ENCODE data around the gene GAS2L2. TPM values are rescaled to one million over a fixed set of nuclear protein-coding genes. Genes with fewer than 3 reads are reported as not detected.

Gene GAS2L2
- total RNA-seq, 4 donors from 2014 or later = not detected

DNA sequence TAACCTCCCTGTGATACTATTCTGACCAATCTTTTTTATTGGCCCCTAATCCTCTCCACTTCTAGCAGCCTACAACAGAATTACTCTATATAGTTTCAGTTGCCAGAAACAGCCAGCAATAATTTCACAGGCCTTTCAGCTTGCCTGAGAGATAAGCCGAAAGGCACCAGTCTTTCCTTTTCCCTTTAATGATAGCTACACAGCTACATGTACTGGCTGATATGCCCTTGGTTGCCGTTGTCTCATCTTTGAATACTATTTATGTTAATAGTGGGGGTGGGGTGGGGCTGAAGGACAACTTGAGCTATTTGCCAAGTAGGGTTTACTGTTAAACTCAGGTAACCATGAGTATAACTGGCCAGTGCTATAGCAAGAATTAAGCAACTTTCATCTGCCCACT, 57.4 kb downstream of the GAS2L2 start:
- H3K4me1 ChIP-seq = no peaks in the 10 kb centered on the region
- no peaks in the 10 kb centered on the region for H3K9me3 ChIP-seq
- H3K27me3 ChIP-seq = no peaks in the 10 kb centered on the region
- H3K36me3 ChIP-seq = peaks cover 0 to 34% (median 0%) of the 10 kb centered on the region in 3 donors
- no peak overlapping the region for H3K27ac ChIP-seq
- no peak for DNase-seq
- H3K4me3 ChIP-seq = no peak overlapping the region
- TF ChIP-seq POLR2A (IDR thresholded peaks at IDR 0.05) (no peak), CTCF (IDR thresholded peaks at IDR 0.05) (no peak)

DNA sequence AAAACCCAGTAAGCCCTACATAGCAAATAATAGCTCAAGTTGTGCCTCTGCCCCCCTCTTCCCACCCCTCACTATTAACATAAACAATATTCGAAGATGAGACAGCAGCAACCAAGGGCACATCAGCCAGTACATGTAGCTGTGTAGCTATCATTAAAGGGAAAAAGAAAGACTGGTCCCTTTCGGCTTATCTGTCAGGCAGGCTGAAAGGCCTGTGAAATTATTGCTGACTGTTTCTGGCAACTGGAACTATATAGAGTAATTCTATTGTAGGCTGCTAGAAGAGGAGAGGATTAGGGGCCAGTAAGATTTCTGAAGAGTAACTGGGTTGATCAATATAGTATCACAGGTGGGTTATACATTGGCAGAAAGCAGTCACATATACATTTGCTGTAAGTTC, 58.1 kb downstream of the GAS2L2 start:
- peaks cover 0 to 34% (median 0%) of the 10 kb centered on the region in 3 donors for H3K36me3 ChIP-seq
- TF ChIP-seq CTCF (IDR thresholded peaks at IDR 0.05) (no peak), POLR2A (IDR thresholded peaks at IDR 0.05) (no peak)

More for the DNA sequence above, 58.1 kb downstream of the GAS2L2 start:
- Histone ChIP-seq H3K4me1 (no peaks in the 10 kb centered on the region), H3K9me3 (no peaks in the 10 kb centered on the region), H3K27me3 (no peaks in the 10 kb centered on the region), H3K4me3 (no peak overlapping the region), H3K27ac (no peak overlapping the region)
- DNase-seq = no peak

Other genes with a start within 250 kb of the GAS2L2 start
- 10 to 100 TPM in 1 of 4 donors, 1 to 10 TPM in 3; 5.3 to 17.3 (median 5.6) TPM for gene SLFN12L, start 215.6 kb downstream of the GAS2L2 start, total RNA-seq
- not detected for gene SLFN14, start 192.4 kb downstream of the GAS2L2 start, total RNA-seq
- 1 to 10 TPM; 2.5 to 7.9 (median 4.5) TPM for gene PEX12, start 174.7 kb downstream of the GAS2L2 start, total RNA-seq
- gene AP2B1, start 165.9 kb downstream of the GAS2L2 start, total RNA-seq = 10 to 100 TPM; 46.2 to 75.3 (median 66.6) TPM
- gene RASL10B, start 21.6 kb downstream of the GAS2L2 start, total RNA-seq = 1 to 10 TPM in 2 of 4 donors, not detected in 2; 1.1 TPM
- not detected for gene C17orf50, start 7.6 kb upstream of the GAS2L2 start, total RNA-seq
- gene MMP28, start 42.4 kb upstream of the GAS2L2 start, total RNA-seq = 10 to 100 TPM in 3 of 4 donors, 1 to 10 TPM in 1; 3.3 to 85.3 (median 56.7) TPM
- gene TAF15, start 56.2 kb upstream of the GAS2L2 start, total RNA-seq = 100 to 1,000 TPM in 1 of 4 donors, 10 to 100 TPM in 3; 51.1 to 119 (median 90.1) TPM
- not detected for gene HEATR9, start 115.7 kb upstream of the GAS2L2 start, total RNA-seq
- 10 to 100 TPM in 1 of 4 donors, 1 to 10 TPM in 3; 5.8 to 13.8 (median 9.2) TPM for gene CCL5, start 127.1 kb upstream of the GAS2L2 start, total RNA-seq
- gene RDM1, start 177.5 kb upstream of the GAS2L2 start, total RNA-seq = 1 to 10 TPM in 1 of 4 donors, under 1 TPM in 1, not detected in 2; 0.88 to 1.9 TPM
- not detected for gene LYZL6, start 190.5 kb upstream of the GAS2L2 start, total RNA-seq
- 1 to 10 TPM in 1 of 4 donors, under 1 TPM in 1, not detected in 2; 0.54 to 1.1 TPM for gene CCL16, start 228.3 kb upstream of the GAS2L2 start, total RNA-seq
- gene CCL14, start 233.5 kb upstream of the GAS2L2 start, total RNA-seq = 1 to 10 TPM; 6.3 to 8.3 (median 6.7) TPM
- 10 to 100 TPM in 3 of 4 donors, 1 to 10 TPM in 1; 4.1 to 63.9 (median 27.0) TPM for gene CCL15, start 248.3 kb upstream of the GAS2L2 start, total RNA-seq